ENCODE measurements around the gene PBX1.

DNA sequence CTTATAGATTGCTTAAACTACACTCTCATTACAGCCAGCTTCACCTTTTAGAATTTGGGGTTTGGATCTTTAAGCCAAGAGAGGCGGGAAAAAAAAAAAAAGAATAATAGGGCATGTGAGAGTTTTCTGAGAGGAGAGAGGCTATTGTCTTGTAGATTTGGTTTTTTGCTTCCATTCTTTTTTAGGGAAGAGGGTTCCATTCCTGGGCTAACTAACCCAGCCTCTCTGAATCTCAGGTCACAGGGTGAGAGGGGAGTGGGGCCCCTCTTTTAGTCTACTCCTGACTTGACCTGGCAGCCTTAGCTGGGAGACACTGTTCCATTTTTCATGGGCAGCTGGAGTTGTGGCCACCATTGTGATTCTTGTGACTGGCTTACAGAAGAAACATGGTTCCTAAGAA is 24.2 kb downstream of the PBX1 start:
- TF ChIP-seq, protein P1, sequence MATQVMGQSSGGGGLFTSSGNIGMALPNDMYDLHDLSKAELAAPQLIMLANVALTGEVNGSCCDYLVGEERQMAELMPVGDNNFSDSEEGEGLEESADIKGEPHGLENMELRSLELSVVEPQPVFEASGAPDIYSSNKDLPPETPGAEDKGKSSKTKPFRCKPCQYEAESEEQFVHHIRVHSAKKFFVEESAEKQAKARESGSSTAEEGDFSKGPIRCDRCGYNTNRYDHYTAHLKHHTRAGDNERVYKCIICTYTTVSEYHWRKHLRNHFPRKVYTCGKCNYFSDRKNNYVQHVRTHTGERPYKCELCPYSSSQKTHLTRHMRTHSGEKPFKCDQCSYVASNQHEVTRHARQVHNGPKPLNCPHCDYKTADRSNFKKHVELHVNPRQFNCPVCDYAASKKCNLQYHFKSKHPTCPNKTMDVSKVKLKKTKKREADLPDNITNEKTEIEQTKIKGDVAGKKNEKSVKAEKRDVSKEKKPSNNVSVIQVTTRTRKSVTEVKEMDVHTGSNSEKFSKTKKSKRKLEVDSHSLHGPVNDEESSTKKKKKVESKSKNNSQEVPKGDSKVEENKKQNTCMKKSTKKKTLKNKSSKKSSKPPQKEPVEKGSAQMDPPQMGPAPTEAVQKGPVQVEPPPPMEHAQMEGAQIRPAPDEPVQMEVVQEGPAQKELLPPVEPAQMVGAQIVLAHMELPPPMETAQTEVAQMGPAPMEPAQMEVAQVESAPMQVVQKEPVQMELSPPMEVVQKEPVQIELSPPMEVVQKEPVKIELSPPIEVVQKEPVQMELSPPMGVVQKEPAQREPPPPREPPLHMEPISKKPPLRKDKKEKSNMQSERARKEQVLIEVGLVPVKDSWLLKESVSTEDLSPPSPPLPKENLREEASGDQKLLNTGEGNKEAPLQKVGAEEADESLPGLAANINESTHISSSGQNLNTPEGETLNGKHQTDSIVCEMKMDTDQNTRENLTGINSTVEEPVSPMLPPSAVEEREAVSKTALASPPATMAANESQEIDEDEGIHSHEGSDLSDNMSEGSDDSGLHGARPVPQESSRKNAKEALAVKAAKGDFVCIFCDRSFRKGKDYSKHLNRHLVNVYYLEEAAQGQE (IDR thresholded peaks at IDR 0.05; ENCODE audit: unreplicated experiment) = no peak
- TF ChIP-seq ZNF114 (CRISPR knock-in tag; IDR thresholded peaks at IDR 0.05) (no peak), EZH2 (IDR thresholded peaks at IDR 0.05; ENCODE audit: low read depth, unreplicated experiment) (no peak)
- TF ChIP-seq, protein P2, sequence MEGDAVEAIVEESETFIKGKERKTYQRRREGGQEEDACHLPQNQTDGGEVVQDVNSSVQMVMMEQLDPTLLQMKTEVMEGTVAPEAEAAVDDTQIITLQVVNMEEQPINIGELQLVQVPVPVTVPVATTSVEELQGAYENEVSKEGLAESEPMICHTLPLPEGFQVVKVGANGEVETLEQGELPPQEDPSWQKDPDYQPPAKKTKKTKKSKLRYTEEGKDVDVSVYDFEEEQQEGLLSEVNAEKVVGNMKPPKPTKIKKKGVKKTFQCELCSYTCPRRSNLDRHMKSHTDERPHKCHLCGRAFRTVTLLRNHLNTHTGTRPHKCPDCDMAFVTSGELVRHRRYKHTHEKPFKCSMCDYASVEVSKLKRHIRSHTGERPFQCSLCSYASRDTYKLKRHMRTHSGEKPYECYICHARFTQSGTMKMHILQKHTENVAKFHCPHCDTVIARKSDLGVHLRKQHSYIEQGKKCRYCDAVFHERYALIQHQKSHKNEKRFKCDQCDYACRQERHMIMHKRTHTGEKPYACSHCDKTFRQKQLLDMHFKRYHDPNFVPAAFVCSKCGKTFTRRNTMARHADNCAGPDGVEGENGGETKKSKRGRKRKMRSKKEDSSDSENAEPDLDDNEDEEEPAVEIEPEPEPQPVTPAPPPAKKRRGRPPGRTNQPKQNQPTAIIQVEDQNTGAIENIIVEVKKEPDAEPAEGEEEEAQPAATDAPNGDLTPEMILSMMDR (conservative IDR thresholded peaks at IDR 0.05; ENCODE audit: low read depth in 2 of 2) = no peak

Measured in GM23338 (cell line).